ENCODE measurements around the gene EFCAB14. TPM values are rescaled to one million over a fixed set of nuclear protein-coding genes. Genes with fewer than 3 reads are reported as not detected.
A peak's percentile ranks its signal among the peaks of the same experiment; 100 is the strongest.

Gene EFCAB14
- polyA plus RNA-seq, 3 donors, result 31.4 to 75.5 (median 49.8) TPM

GRCh38 chr1:46719689-46720088 is 775 bp upstream of the EFCAB14 start:
- H3K27me3 ChIP-seq (ENCODE audit: control insufficient read depth in 2 of 2, insufficient read depth in 2 of 2, low read length in 2 of 2), result no peaks in the 10 kb centered on the region
- H3K27ac Mint-ChIP-seq, result peak overlapping the region in 6 of 7 donors; percentile 22 to 93 (median 90)
- peaks cover 31% of the 10 kb centered on the region for H3K4me1 Mint-ChIP-seq
- peak overlapping the region; percentile 76 for H3K4me2 ChIP-seq (replicated peaks; ENCODE audit: extremely low read depth, low read length, poor library complexity, severe bottlenecking)
- DNase-seq, result peak in 1 of 3 donors; percentile 10
- peak overlapping the region; percentile 96 for H3K9ac ChIP-seq (ENCODE audit: insufficient read depth, low read length, poor library complexity, severe bottlenecking)
- intact Hi-C loops (cut with micrococcal nuclease), result loop anchor here (10.0 kb wide), 4 partner anchors 105 to 315 kb away; partner anchors contain the start of gene MOB3C (in 1 of the 2)
- H2AFZ ChIP-seq (ENCODE audit: insufficient read depth, low read depth, low read length, poor library complexity, severe bottlenecking), result peak overlapping the region; percentile 73
- H3K4me1 ChIP-seq (ENCODE audit: control insufficient read depth in 1 of 2, insufficient read depth in 2 of 2, low read length in 2 of 2), result peaks cover 25 to 27% of the 10 kb centered on the region in 2 donors
- H3K27ac ChIP-seq (ENCODE audit: low read depth in 1 of 2, low read length in 2 of 2), result peak overlapping the region in 1 of 2 donors; percentile 91
- 3% methylated on average over 2 of the region's 3 CpGs for WGBS (ENCODE audit: insufficient coverage)
- peaks cover 19 to 24% of the 10 kb centered on the region in 2 donors for H3K36me3 Mint-ChIP-seq
- peaks cover 30% of the 10 kb centered on the region for H4K20me1 ChIP-seq (ENCODE audit: insufficient read depth, low read length)
- peaks cover 1 to 9% (median 7%) of the 10 kb centered on the region in 3 donors for H3K27me3 Mint-ChIP-seq (ENCODE audit: low read depth in 3 of 3)
- H3K4me3 ChIP-seq (replicated peaks in 1 of 3; ENCODE audit: low read depth in 2 of 3, low read length in 3 of 3), result peak overlapping the region in 2 of 3 experiments; percentile 85 to 86
- TF ChIP-seq, protein P1, sequence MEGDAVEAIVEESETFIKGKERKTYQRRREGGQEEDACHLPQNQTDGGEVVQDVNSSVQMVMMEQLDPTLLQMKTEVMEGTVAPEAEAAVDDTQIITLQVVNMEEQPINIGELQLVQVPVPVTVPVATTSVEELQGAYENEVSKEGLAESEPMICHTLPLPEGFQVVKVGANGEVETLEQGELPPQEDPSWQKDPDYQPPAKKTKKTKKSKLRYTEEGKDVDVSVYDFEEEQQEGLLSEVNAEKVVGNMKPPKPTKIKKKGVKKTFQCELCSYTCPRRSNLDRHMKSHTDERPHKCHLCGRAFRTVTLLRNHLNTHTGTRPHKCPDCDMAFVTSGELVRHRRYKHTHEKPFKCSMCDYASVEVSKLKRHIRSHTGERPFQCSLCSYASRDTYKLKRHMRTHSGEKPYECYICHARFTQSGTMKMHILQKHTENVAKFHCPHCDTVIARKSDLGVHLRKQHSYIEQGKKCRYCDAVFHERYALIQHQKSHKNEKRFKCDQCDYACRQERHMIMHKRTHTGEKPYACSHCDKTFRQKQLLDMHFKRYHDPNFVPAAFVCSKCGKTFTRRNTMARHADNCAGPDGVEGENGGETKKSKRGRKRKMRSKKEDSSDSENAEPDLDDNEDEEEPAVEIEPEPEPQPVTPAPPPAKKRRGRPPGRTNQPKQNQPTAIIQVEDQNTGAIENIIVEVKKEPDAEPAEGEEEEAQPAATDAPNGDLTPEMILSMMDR (IDR thresholded peaks at IDR 0.05), result no peak
- peaks cover 12 to 22% of the 10 kb centered on the region in 2 donors for H3K36me3 ChIP-seq (replicated peaks in 1 of 2; ENCODE audit: control insufficient read depth in 1 of 2, insufficient read depth in 2 of 2, low read length in 2 of 2)
- no peaks in the 10 kb centered on the region for H3K9me3 ChIP-seq (replicated peaks in 1 of 2; ENCODE audit: control insufficient read depth in 1 of 2, insufficient read depth in 1 of 2, low read length in 2 of 2)
- H3K4me3 Mint-ChIP-seq, result peak overlapping the region; percentile 93 to 98
- no peaks in the 10 kb centered on the region for H3K9me3 Mint-ChIP-seq
- H3K79me2 ChIP-seq (ENCODE audit: insufficient read depth, low read length), result peaks cover 37% of the 10 kb centered on the region

- intact Hi-C loops (cut with micrococcal nuclease), result loop anchor here (10.0 kb wide), 2 partner anchors 104 to 244 kb away; partner anchors contain the start of gene MOB3C (in 1 of the 2)
- Mint-ChIP-seq H3K9me3 (no peaks in the 10 kb centered on the region), H3K36me3 (peaks cover 32 to 37% of the 10 kb centered on the region in 2 donors), H3K4me1 (peaks cover 31% of the 10 kb centered on the region), H3K4me3 (peak overlapping the region; percentile 93 to 98), H3K27me3 (ENCODE audit: low read depth in 3 of 3) (peaks cover 1 to 9% (median 3%) of the 10 kb centered on the region in 3 donors), H3K27ac (peak overlapping the region; percentile 52 to 92 (median 92))
- Histone ChIP-seq H3K9me3 (replicated peaks in 1 of 2; ENCODE audit: control insufficient read depth in 1 of 2, insufficient read depth in 1 of 2, low read length in 2 of 2) (no peaks in the 10 kb centered on the region), H3K27me3 (ENCODE audit: control insufficient read depth in 2 of 2, insufficient read depth in 2 of 2, low read length in 2 of 2) (no peaks in the 10 kb centered on the region), H3K4me2 (replicated peaks; ENCODE audit: extremely low read depth, low read length, poor library complexity, severe bottlenecking) (peak overlapping the region; percentile 76), H4K20me1 (ENCODE audit: insufficient read depth, low read length) (peaks cover 43% of the 10 kb centered on the region), H3K27ac (ENCODE audit: low read depth in 1 of 2, low read length in 2 of 2) (peak overlapping the region; percentile 27 to 91), H2AFZ (ENCODE audit: insufficient read depth, low read depth, low read length, poor library complexity, severe bottlenecking) (peak overlapping the region; percentile 73), H3K36me3 (replicated peaks in 1 of 2; ENCODE audit: control insufficient read depth in 1 of 2, insufficient read depth in 2 of 2, low read length in 2 of 2) (peaks cover 26 to 35% of the 10 kb centered on the region in 2 donors), H3K79me2 (ENCODE audit: insufficient read depth, low read length) (peaks cover 42% of the 10 kb centered on the region), H3K9ac (ENCODE audit: insufficient read depth, low read length, poor library complexity, severe bottlenecking) (peak overlapping the region; percentile 96), H3K4me1 (ENCODE audit: control insufficient read depth in 1 of 2, insufficient read depth in 2 of 2, low read length in 2 of 2) (peaks cover 25 to 27% of the 10 kb centered on the region in 2 donors), H3K4me3 (replicated peaks in 1 of 3; ENCODE audit: low read depth in 2 of 3, low read length in 3 of 3) (peak overlapping the region; percentile 85 to 92 (median 86))
- WGBS (ENCODE audit: insufficient coverage), result 4% methylated on average over 12 of the region's 12 CpGs
- TF ChIP-seq, protein P1 (IDR thresholded peaks at IDR 0.05), result no peak
- no peak for DNase-seq
Observed at GRCh38 chr1:46718340-46718726, 581 bp downstream of the EFCAB14 start.
